ENCODE data around the gene SHB. TPM values are rescaled to one million over a fixed set of nuclear protein-coding genes. Genes with fewer than 3 reads are reported as not detected.
A peak's percentile ranks its signal among the peaks of the same experiment; 100 is the strongest.

Gene SHB
- total and polyA plus RNA-seq, 2 experiments from 2014 or later = 28.2 to 46.9 TPM

DNA sequence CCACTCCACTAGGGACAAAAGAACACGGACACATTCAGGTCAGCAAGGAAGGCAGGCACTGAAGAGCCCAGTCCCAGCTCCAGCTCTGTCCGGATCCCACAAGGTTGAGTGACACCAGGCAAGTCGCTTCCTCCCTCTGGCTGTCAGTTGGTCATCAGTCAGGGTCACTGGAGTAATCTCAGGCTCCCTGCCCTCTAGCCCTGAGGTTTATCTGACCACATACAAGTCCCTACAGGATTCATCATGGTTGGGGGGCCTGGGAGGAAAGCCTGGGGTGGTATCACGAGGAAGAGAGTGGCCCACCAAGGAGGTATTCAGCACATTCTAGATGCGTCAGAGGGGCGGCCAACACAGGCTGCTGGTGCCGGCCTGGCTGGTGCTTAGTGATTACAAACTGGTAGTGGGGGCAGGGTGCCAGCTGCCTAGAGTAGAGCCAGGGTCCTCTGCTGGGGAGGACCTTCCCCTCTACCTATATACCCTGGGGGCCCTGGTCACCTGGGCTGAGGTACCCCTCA is 81.5 kb downstream of the SHB start:
- Histone ChIP-seq H3K4me3 (no peak overlapping the region), H3K4me1 (ENCODE audit: low read depth) (peaks cover 19% of the 10 kb centered on the region), H3K27me3 (no peaks in the 10 kb centered on the region), H3K27ac (no peak overlapping the region), H3K36me3 (no peaks in the 10 kb centered on the region), H3K9me3 (ENCODE audit: low read depth) (no peaks in the 10 kb centered on the region)
- TF ChIP-seq, protein P1, sequence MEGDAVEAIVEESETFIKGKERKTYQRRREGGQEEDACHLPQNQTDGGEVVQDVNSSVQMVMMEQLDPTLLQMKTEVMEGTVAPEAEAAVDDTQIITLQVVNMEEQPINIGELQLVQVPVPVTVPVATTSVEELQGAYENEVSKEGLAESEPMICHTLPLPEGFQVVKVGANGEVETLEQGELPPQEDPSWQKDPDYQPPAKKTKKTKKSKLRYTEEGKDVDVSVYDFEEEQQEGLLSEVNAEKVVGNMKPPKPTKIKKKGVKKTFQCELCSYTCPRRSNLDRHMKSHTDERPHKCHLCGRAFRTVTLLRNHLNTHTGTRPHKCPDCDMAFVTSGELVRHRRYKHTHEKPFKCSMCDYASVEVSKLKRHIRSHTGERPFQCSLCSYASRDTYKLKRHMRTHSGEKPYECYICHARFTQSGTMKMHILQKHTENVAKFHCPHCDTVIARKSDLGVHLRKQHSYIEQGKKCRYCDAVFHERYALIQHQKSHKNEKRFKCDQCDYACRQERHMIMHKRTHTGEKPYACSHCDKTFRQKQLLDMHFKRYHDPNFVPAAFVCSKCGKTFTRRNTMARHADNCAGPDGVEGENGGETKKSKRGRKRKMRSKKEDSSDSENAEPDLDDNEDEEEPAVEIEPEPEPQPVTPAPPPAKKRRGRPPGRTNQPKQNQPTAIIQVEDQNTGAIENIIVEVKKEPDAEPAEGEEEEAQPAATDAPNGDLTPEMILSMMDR (IDR thresholded peaks at IDR 0.05; ENCODE audit: low read depth, low read length) = no peak
- no peak for DNase-seq (ENCODE audit: low read depth in 1 of 2, low spot score in 1 of 2)

DNA sequence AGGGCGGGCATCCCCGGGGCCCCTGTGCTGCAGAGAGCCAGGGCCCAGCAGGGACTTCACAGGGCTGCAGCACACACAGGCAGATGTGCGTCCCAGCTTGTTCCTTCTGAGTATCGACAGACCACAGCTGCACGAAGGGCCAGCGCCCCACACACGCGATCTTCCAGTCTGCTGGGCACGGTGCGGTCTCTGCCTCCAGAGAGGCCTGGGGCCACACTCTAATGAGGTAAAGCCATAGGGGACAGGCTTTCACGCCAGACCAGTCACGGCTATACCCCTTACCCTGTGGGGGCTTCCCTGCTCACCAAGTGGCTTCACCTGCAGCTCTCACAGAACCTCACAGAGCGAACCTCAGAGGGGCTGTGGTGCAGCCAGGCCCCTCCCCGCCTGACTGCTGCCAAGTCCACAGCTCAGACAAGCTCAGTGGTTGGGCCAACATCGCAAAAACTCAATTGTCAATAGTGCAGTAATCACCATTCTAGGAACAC is 82.2 kb downstream of the SHB start:
- H3K4me3 ChIP-seq = no peak overlapping the region
- H3K27ac ChIP-seq = no peak overlapping the region
- TF ChIP-seq, protein P1 (IDR thresholded peaks at IDR 0.05; ENCODE audit: low read depth, low read length) = no peak
- H3K36me3 ChIP-seq = no peaks in the 10 kb centered on the region
- no peak for DNase-seq (ENCODE audit: low read depth in 1 of 2, low spot score in 1 of 2)
- no peaks in the 10 kb centered on the region for H3K27me3 ChIP-seq
- no peaks in the 10 kb centered on the region for H3K9me3 ChIP-seq (ENCODE audit: low read depth)
- H3K4me1 ChIP-seq (ENCODE audit: low read depth) = peaks cover 16% of the 10 kb centered on the region

DNA sequence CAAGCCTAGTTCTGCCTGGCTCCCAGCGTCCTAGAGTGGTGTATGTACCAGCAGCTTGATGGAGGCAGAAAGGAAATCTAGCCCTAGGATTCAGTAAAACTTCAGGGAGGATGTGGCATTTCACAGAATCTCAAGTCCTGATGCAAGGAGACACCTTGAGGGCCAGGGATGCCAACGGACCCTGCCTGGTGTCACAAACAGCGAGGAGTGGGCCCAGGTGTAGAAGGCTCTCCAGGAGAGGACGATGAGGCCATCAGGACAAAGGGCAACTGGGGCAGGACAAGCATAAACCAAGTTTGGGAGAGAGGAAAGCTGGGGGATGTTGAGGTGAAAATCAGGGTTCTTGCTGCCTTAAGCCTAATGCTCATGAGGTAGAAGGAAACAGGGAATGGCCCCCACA is 83.0 kb downstream of the SHB start:
- TF ChIP-seq, protein P1 (IDR thresholded peaks at IDR 0.05; ENCODE audit: low read depth, low read length) = no peak
- no peaks in the 10 kb centered on the region for H3K9me3 ChIP-seq (ENCODE audit: low read depth)

DNA sequence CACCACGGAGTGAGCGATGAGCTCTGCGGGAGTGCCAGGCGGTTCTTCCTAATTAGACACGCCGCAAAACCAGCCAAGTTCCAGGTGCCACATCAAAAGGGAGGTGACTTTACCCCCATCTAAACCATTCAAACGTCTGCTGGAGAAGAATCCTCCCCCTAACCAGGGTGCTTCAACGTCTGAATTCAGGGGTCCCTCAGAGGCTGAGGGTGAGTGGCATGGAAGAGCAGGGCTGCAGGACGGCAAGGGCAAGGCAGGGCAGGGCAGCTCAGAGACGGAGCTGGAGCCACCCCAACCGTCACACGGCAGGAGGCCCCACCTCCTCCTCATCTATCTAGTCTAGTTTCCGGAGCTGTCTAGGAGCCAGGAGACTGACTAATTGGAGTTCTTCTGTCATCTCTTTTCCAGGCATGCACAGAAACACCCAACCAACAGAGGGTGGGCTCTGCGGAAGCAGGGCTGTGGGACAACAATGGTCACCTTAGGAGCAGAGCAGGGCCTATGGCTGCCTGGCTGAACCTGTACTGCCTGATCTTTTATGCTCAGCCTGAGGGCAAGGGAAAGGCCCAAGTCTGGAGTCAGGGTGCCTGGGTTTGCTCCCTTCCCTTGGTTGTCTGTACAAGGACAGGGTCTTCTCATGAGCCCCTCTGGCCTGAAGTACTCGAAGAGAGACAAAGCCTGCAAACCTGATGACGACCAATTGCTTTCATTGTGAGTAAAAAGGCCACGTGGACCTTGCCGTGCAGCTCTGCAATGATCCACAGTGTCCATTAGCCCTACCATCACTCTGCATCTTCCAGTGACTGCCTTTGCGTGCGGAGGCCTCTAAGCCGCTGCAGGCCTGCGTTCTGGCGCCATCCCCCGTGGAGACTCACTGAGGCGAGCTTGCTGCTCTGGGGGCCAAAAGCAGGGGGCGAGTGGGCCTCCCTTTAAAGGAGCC is 84.1 kb downstream of the SHB start:
- H3K27ac ChIP-seq = no peak overlapping the region
- peaks cover 12% of the 10 kb centered on the region for H3K4me1 ChIP-seq (ENCODE audit: low read depth)
- no peaks in the 10 kb centered on the region for H3K27me3 ChIP-seq
- H3K9me3 ChIP-seq (ENCODE audit: low read depth) = no peaks in the 10 kb centered on the region
- no peaks in the 10 kb centered on the region for H3K36me3 ChIP-seq
- peak in 1 of 2 donors; percentile 69 for DNase-seq (ENCODE audit: low read depth in 1 of 2, low spot score in 1 of 2)
- no peak overlapping the region for H3K4me3 ChIP-seq
- TF ChIP-seq, protein P1 (IDR thresholded peaks at IDR 0.05; ENCODE audit: low read depth, low read length) = no peak

More for the DNA sequence above, 83.0 kb downstream of the SHB start:
- Histone ChIP-seq H3K27ac (no peak overlapping the region), H3K27me3 (no peaks in the 10 kb centered on the region), H3K4me1 (ENCODE audit: low read depth) (peaks cover 16% of the 10 kb centered on the region), H3K4me3 (no peak overlapping the region), H3K36me3 (no peaks in the 10 kb centered on the region)
- DNase-seq (ENCODE audit: low read depth in 1 of 2, low spot score in 1 of 2) = no peak

- H3K9me3 ChIP-seq (ENCODE audit: low read depth) = no peaks in the 10 kb centered on the region
- H3K4me1 ChIP-seq (ENCODE audit: low read depth) = peaks cover 12% of the 10 kb centered on the region
- no peak overlapping the region for H3K4me3 ChIP-seq
- no peak for DNase-seq (ENCODE audit: low read depth in 1 of 2, low spot score in 1 of 2)
- TF ChIP-seq, protein P1 (IDR thresholded peaks at IDR 0.05; ENCODE audit: low read depth, low read length) = no peak
- no peaks in the 10 kb centered on the region for H3K27me3 ChIP-seq
- no peak overlapping the region for H3K27ac ChIP-seq
- no peaks in the 10 kb centered on the region for H3K36me3 ChIP-seq
These were observed 84.8 kb downstream of the SHB start for GRCh38 chr9:37984278-37984671.

Data from cardiac muscle cell (in vitro differentiated cells and primary cell).